A549 treated with Hydrocortisone at 1 μM for 4 hours (cell line): ENCODE results near the gene KRT7. TPM values are rescaled to one million over a fixed set of nuclear protein-coding genes. Genes with fewer than 3 reads are reported as not detected.

Source experiments
- total RNA-seq: library from RNA; stranded (reverse); fragments of 200-300 nt; extraction: Qiagen RNA extraction; gene quantifications from 5 replicates; pipeline ENCODE4 v1.2.3, GENCODE V29; 2022

KRT7 gene
- total RNA-seq = 5,165 to 6,050 TPM (median 5,522 TPM) in 5 replicates

DNA sequence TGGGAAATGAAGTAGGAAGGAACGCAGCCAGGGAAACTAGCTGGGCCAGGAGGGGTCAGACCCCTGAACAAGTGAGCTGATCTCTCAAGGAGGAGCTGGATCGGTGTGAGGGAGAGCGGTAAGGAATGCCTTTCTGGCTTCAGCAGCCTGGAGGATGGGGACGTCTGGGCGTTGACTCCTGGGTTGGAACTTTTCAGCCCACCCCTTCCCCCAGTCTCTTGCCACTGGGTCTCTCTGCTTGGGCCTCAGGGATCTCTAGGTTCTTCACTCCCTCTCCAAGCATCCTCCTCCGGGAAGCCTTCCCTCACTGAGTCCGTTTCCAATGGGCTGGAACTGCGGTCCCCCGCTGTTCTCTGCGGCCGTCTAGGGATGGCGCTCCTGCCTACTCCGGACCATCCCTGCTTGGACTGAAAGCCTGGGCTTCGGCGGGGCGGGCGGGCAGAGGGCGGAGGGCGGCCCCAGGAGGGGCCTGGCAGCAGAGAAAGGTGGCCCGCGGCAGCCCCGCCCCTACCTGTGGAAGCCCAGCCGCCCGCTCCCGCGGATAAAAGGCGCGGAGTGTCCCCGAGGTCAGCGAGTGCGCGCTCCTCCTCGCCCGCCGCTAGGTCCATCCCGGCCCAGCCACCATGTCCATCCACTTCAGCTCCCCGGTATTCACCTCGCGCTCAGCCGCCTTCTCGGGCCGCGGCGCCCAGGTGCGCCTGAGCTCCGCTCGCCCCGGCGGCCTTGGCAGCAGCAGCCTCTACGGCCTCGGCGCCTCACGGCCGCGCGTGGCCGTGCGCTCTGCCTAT, at the start of gene KRT7:
KRT7 (plus strand) TSS at position 570 of the 788 bp plus-strand sequence; CDS start at position 624, 54 bp downstream.

DNA sequence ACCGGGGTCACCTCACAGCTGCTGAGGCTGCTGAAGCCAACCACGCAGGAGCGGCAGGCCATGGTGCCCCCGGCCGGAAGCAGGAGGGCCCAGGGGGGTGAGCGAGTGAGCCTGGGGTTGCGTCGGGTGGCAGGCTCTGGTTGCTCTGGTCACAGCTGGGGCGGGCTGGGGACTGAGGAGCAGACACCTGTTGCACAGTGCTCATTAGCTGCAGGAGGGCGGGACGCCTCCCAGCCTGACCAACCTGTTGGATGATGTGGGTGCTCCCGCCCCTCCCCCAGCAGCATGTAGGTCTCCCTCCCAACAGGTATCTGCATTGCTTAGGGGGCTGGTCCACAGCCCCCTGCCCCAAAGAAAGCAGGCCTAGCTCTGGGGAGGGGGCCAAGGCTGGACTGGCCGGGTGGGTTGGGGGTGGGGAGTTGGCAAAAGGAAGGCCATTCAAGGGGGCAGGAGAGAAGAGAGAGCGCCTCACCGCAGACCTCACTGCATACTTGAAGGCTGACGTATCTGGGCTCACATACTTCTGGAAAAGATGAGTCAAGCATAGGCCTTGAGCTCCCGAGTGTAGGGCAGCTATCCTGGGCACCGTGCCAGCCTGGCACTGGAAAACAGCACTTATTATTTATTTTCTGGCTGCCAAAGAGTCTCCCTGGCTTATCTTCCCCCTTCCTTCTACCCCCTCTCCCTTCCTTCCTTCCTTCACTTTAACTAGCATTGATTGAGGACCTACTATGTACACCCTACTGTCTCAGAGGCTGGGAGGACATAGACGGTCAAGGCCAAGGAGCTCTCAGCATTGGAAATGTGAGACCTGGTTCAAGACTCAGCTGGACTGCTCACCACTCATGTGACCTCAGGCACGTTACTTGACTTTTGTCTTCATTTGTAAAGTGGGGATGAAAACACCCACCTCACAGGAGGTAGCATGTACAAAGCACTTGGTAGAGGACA, 40.9 kb upstream of the KRT7 start, which contains the start of gene KRT80:
KRT80 (minus strand) TSS at position 174 of the 951 bp plus-strand sequence; CDS start at position 62, 112 bp downstream.

DNA sequence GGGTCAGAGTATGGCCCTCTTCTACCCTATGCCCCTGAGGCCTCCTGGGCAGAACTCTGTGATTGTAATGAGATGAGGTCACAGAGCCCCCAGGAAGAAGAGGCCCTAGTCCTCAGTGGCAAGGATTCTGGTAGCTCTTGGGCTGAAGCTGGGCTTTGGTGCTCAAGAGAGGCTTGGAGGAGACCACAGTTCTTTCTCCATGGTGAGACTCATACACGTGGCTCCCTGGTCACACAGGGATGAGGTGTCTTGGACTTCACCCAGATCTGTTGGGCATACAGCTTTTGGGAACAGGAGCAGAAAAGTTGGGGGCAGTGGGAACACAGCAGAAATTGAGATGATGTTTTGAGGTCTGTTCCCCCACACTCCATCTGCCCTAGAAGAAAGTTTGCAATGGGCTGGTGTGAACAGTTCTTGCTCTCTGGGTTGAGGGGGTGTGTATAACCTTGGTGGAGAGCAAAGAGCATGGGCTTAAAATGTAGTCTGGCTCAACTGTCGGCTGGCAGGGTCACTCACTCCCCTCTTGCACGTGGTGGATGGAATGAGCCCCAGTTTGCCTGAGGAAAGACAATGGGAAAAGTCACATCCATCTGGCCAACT, 41.6 kb downstream of the KRT7 start, which contains the start of gene KRT86:
KRT86 (plus strand) TSS at position 125 of the 600 bp plus-strand sequence. CDS start 27,272 bp downstream, outside the sequence.

DNA sequence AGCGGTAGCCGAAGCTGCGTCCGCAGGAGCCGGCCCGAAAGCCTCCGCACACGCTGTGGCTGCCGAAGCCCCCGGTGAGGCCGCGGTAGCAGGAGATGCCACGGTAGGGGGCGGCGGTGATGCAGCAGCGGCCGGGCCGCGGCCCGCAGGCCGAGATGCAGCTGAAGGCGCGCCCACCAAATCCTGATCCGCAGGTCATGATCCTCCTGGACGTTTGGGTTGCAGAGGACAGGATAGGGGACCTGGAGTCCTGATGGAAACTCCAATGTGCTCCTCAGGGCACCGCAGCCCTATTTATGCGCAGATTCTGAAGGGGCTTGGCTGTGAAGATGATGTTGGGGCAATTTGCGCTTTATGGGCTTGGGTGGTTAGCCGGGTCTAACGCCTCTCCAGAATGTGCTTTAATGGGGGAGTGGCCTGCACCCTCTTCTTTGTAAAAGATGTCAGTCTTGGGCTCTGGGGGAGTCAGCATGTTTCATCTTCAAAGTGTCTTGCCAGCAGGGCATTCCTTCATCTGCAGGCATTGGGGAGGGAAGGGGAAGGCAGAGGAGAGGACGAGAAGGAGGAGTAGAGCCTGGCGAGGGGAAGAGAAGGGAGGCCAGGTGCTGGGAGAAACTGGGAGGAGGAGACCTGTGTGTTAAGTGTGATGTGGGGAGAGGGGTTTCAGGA, 58.4 kb downstream of the KRT7 start, which contains the start of gene KRT81:
KRT81 (minus strand) TSS at position 268 of the 669 bp plus-strand sequence; CDS start at position 199, 69 bp downstream.

Other genes starting within 250 kb of the KRT7 start
- gene TAMALIN, start 226.3 kb upstream of the KRT7 start, total RNA-seq = 0.45 to 1.1 TPM (median 0.84 TPM) in 5 replicates
- 30.5 to 47.3 TPM (median 33.2 TPM) in 5 replicates for gene NR4A1, start 181.8 kb upstream of the KRT7 start, total RNA-seq
- 89.9 to 103 TPM (median 94.3 TPM) in 5 replicates for gene ATG101, start 163.3 kb upstream of the KRT7 start, total RNA-seq
- gene SMIM41, start 153.5 kb upstream of the KRT7 start, total RNA-seq = not detected in 5 replicates
- gene KRT80, start 41.2 kb upstream of the KRT7 start, total RNA-seq = 39.0 to 49.0 TPM (median 41.2 TPM) in 5 replicates
- 27.6 to 49.8 TPM (median 46.4 TPM) in 5 replicates for gene KRT86, start 41.4 kb downstream of the KRT7 start, total RNA-seq
- gene KRT81, start 58.3 kb downstream of the KRT7 start, total RNA-seq = 3,045 to 4,083 TPM (median 3,944 TPM) in 5 replicates
- gene KRT83, start 88.2 kb downstream of the KRT7 start, total RNA-seq = 2.1 to 7.9 TPM (median 6.3 TPM) in 5 replicates
- 0.05 TPM in 1 of 5 replicates, not detected in the others for gene KRT85, start 134.2 kb downstream of the KRT7 start, total RNA-seq
- not detected in 5 replicates for gene KRT84, start 152.4 kb downstream of the KRT7 start, total RNA-seq
- gene KRT82, start 173.1 kb downstream of the KRT7 start, total RNA-seq = not detected in 5 replicates
- 0.07 to 0.18 TPM (median 0.09 TPM) in 5 replicates for gene KRT75, start 201.1 kb downstream of the KRT7 start, total RNA-seq
- 0.05 to 0.09 TPM in 2 of 5 replicates, not detected in the others for gene KRT6B, start 218.9 kb downstream of the KRT7 start, total RNA-seq
- 0.06 TPM in 1 of 5 replicates, not detected in the others for gene KRT6C, start 240.6 kb downstream of the KRT7 start, total RNA-seq